Breast epithelium (tissue), 3 donors: ENCODE data around the gene PPP2R3A.

Source experiments
- POLR2A ChIP-seq: fragments of 450-650 bp; IDR thresholded peaks from one replicate; pipeline ENCODE4 v1.6.1; 2016; ENCODE audit warnings: antibody characterized with exemption, mild to moderate bottlenecking, moderate library complexity
- TF ChIP-seq, protein P1 (sequence below), 3 donors: fragments of 450-650 bp; IDR thresholded peaks; one replicate each; pipeline ENCODE4 v1.5.1; 2016 to 2017; ENCODE audit warnings: antibody characterized with exemption in 3 of 3, mild to moderate bottlenecking in 3 of 3, moderate library complexity in 3 of 3

DNA sequence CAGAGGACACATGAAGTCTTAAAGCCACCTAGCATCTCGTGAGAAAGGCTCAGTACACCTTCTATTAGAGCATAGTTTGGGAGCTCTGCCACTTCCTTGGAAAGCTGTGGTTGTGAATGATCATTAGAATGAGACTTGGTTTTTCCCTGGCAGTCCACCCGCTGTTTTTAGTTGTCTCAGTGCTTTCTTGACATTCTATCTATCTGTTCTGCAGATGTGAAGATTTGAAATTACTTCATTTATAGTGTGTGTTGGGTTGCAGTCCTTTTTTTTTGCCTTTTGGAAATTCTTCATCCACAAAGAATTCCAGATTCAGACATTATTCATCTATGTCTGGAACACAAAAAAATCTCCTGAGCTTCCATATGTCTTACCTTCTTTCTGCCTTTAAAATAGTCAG lies 23.7 kb downstream of the PPP2R3A start:
- TF ChIP-seq, protein P1, sequence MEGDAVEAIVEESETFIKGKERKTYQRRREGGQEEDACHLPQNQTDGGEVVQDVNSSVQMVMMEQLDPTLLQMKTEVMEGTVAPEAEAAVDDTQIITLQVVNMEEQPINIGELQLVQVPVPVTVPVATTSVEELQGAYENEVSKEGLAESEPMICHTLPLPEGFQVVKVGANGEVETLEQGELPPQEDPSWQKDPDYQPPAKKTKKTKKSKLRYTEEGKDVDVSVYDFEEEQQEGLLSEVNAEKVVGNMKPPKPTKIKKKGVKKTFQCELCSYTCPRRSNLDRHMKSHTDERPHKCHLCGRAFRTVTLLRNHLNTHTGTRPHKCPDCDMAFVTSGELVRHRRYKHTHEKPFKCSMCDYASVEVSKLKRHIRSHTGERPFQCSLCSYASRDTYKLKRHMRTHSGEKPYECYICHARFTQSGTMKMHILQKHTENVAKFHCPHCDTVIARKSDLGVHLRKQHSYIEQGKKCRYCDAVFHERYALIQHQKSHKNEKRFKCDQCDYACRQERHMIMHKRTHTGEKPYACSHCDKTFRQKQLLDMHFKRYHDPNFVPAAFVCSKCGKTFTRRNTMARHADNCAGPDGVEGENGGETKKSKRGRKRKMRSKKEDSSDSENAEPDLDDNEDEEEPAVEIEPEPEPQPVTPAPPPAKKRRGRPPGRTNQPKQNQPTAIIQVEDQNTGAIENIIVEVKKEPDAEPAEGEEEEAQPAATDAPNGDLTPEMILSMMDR (IDR thresholded peaks at IDR 0.05), result no peak
- TF ChIP-seq POLR2A, result no peak
